ENCODE measurements around the gene SOX5. TPM values are rescaled to one million over a fixed set of nuclear protein-coding genes. Genes with fewer than 3 reads are reported as not detected.

Gene SOX5
- total RNA-seq, 1 experiment from 2014 or later, result 3.1 TPM

- Histone ChIP-seq H3T11ph (ENCODE audit: low read length) (no peak overlapping the region), H3K79me1 (ENCODE audit: insufficient read depth, low read depth, low read length, poor library complexity, severe bottlenecking) (no peaks in the 10 kb centered on the region), H3K27ac (ENCODE audit: insufficient read length, low read depth, low read length) (no peak overlapping the region), H3K9me3 (ENCODE audit: control insufficient read depth, low read depth, low read length) (peaks cover 8% of the 10 kb centered on the region), H3K4me2 (ENCODE audit: insufficient read depth, insufficient read length, low read length) (no peak overlapping the region), H2BK15ac (ENCODE audit: low read depth, low read length) (no peak overlapping the region), H2AFZ (ENCODE audit: low read length) (no peak overlapping the region), H3K79me2 (ENCODE audit: insufficient read depth, low read length) (no peaks in the 10 kb centered on the region), H2BK5ac (ENCODE audit: insufficient read length, low read length) (no peak overlapping the region), H2BK20ac (ENCODE audit: low read depth, low read length, poor library complexity, severe bottlenecking) (no peak overlapping the region), H4K20me1 (ENCODE audit: control insufficient read depth, insufficient read depth, insufficient read length) (no peaks in the 10 kb centered on the region), H2BK120ac (ENCODE audit: low read depth, low read length, poor library complexity, severe bottlenecking) (no peak overlapping the region), H3K4me1 (ENCODE audit: insufficient read depth, low read length) (no peaks in the 10 kb centered on the region), H3K9ac (ENCODE audit: extremely low read depth, insufficient read length, low read length) (no peak overlapping the region), H3K23me2 (ENCODE audit: insufficient read length, low read depth, low read length, poor library complexity, severe bottlenecking) (no peaks in the 10 kb centered on the region), H3K27me3 (ENCODE audit: insufficient read depth, low read length) (no peaks in the 10 kb centered on the region; the same call in 1 of the 2 replicates), H4K8ac (replicated peaks; ENCODE audit: insufficient read length, low read depth, low read length) (no peak overlapping the region), H2AK5ac (ENCODE audit: insufficient read length, low read length) (no peak overlapping the region), H3K23ac (ENCODE audit: insufficient read length, low read depth, low read length) (no peak overlapping the region), H3K14ac (ENCODE audit: insufficient read depth, low read length) (no peak overlapping the region), H3K18ac (ENCODE audit: insufficient read length, low read depth, low read length) (no peak overlapping the region), H3K4ac (ENCODE audit: low read depth, low read length) (no peak overlapping the region), H4K91ac (ENCODE audit: insufficient read length, low read depth, low read length) (no peak overlapping the region), H3K56ac (ENCODE audit: insufficient read length, low read depth, low read length) (no peak overlapping the region), H4K5ac (ENCODE audit: insufficient read length, low read depth, low read length) (no peak overlapping the region), H2BK12ac (ENCODE audit: insufficient read length, low read depth, low read length) (no peak overlapping the region)
- Mint-ChIP-seq H3K27ac (no peak overlapping the region), H3K9me3 (peaks cover 14 to 15% of the 10 kb centered on the region in 2 experiments), H3K4me3 (no peak overlapping the region), H3K27me3 (ENCODE audit: low read depth) (no peaks in the 10 kb centered on the region; the same call in 1 of the 2 replicates), H3K4me1 (no peaks in the 10 kb centered on the region), H3K36me3 (ENCODE audit: insufficient read depth in 1 of 3, low read depth in 3 of 3) (peaks cover 4 to 14% (median 8%) of the 10 kb centered on the region in 3 experiments; a peak in 4 of 7 replicates)
- no peak for DNase-seq
- WGBS (ENCODE audit: extremely low coverage, insufficient read length, low lambda C conversion rate), result no CpG with 5 or more reads among the region's 2 CpGs
- no peak for TF ChIP-seq CTCF (conservative IDR thresholded peaks at IDR 0.05)
Measured at GRCh38 chr12:23488130-23488529, 461.3 kb downstream of the SOX5 start.

Measured in H9 (cell line).